GM23338 (cell line): ENCODE data around the gene PACS1. TPM values are rescaled to one million over a fixed set of nuclear protein-coding genes. Genes with fewer than 3 reads are reported as not detected.
A peak's percentile ranks its signal among the peaks of the same experiment; 100 is the strongest.

ENCODE experiments used
- ATAC-seq: fragments of 200-7000 bp; cut with Tn5 transposase; 3 replicates; pipeline ENCODE4 v1.9.1; 2020
- DNase-seq: peaks from one replicate; pipeline ENCODE4 v3.0.0-alpha.2; 2015; ENCODE audit warnings: low spot score
- H2AFZ ChIP-seq: fragments of 200-600 bp; sonication (generic); 2 replicates; pipeline ENCODE4 v1.8.0; 2016; ENCODE audit warnings: antibody characterized with exemption, mild to moderate bottlenecking, moderate library complexity
- H3F3A ChIP-seq: fragments of 200-600 bp; sonication (generic); replicated peaks from 2 replicates; pipeline ENCODE4 v1.8.0; 2017; ENCODE audit warnings: antibody characterized with exemption, mixed run types, low read depth
- H3K27ac ChIP-seq: fragments of 200-600 bp; sonication (generic); 2 replicates; pipeline ENCODE4 v1.6.1; 2016; ENCODE audit warnings: low read depth
- H3K27me3 ChIP-seq: fragments of 200-600 bp; sonication (generic); 2 replicates; pipeline ENCODE4 v1.8.0; 2016; ENCODE audit warnings: mild to moderate bottlenecking, mixed run types, moderate library complexity; ENCODE audit not compliant: insufficient read depth
- H3K36me3 ChIP-seq: fragments of 200-600 bp; sonication (generic); 2 replicates; pipeline ENCODE4 v1.8.0; 2016; ENCODE audit warnings: mild to moderate bottlenecking; ENCODE audit not compliant: insufficient read depth
- H3K4me1 ChIP-seq: fragments of 200-600 bp; sonication (generic); 2 replicates; pipeline ENCODE4 v1.8.0; 2016; ENCODE audit warnings: mild to moderate bottlenecking, moderate library complexity; ENCODE audit not compliant: insufficient read depth
- H3K4me2 ChIP-seq: fragments of 200-600 bp; sonication (generic); 2 replicates; pipeline ENCODE4 v1.7.1; 2017; ENCODE audit warnings: mixed run types
- H3K4me3 ChIP-seq: fragments of 200-600 bp; sonication (generic); 2 replicates; pipeline ENCODE4 v1.6.1; 2016; ENCODE audit warnings: mixed run types
- H3K79me2 ChIP-seq: fragments of 200-600 bp; sonication (generic); replicated peaks from 2 replicates; pipeline ENCODE4 v1.8.0; 2017; ENCODE audit warnings: mild to moderate bottlenecking; ENCODE audit not compliant: insufficient read depth
- H3K9me2 ChIP-seq: fragments of 200-600 bp; sonication (generic); 2 replicates; pipeline ENCODE4 v1.8.0; 2017; ENCODE audit not compliant: insufficient read depth
- H4K20me1 ChIP-seq: fragments of 200-600 bp; sonication (generic); replicated peaks from 2 replicates; pipeline ENCODE4 v1.8.0; 2017; ENCODE audit warnings: mild to moderate bottlenecking; ENCODE audit not compliant: insufficient read depth
- H3K27ac Mint-ChIP-seq: 2 replicates; pipeline ENCODE4 v1.8.0; 2020; ENCODE audit warnings: inconsistent platforms, mild to moderate bottlenecking, moderate library complexity, mixed read lengths
- H3K27me3 Mint-ChIP-seq: 3 replicates; pipeline ENCODE4 v1.8.0; 2022; ENCODE audit warnings: low read depth, mild to moderate bottlenecking, moderate library complexity, mixed read lengths, inconsistent platforms; ENCODE audit not compliant: insufficient read depth, poor library complexity
- H3K36me3 Mint-ChIP-seq: 3 replicates; pipeline ENCODE4 v1.8.0; 2021; ENCODE audit warnings: low read depth, mild to moderate bottlenecking, inconsistent platforms, moderate library complexity, mixed read lengths
- H3K4me1 Mint-ChIP-seq: 3 replicates; pipeline ENCODE4 v1.8.0; 2020; ENCODE audit warnings: mild to moderate bottlenecking, inconsistent platforms, mixed read lengths
- H3K4me3 Mint-ChIP-seq: 3 replicates; pipeline ENCODE4 v1.8.0; 2021; ENCODE audit warnings: moderate library complexity, mild to moderate bottlenecking, inconsistent platforms, mixed read lengths
- H3K9me3 Mint-ChIP-seq: 3 replicates; pipeline ENCODE4 v1.8.0; 2020; ENCODE audit warnings: moderate library complexity, mild to moderate bottlenecking, inconsistent platforms, mixed read lengths
- CREB1 ChIP-seq: fragments of 250-450 bp; sonication (Bioruptor Pico); IDR thresholded peaks from 2 replicates; pipeline ENCODE4 v1.5.0; 2020; ENCODE audit warnings: low read depth, mild to moderate bottlenecking, moderate library complexity
- EZH2 ChIP-seq: fragments of 200-600 bp; sonication (generic); IDR thresholded peaks from one replicate; pipeline ENCODE4 v1.8.0; 2017; ENCODE audit warnings: antibody characterized with exemption, mild to moderate bottlenecking, low read depth; ENCODE audit not compliant: unreplicated experiment
- EZH2phosphoT487 ChIP-seq: fragments of 200-600 bp; sonication (generic); IDR thresholded peaks from one replicate; pipeline ENCODE4 v1.8.1; 2018; ENCODE audit warnings: antibody characterized with exemption; ENCODE audit not compliant: unreplicated experiment
- JUNB ChIP-seq: IDR thresholded peaks from one replicate; pipeline ENCODE4 v1.6.1; 2016; ENCODE audit warnings: antibody characterized with exemption; ENCODE audit not compliant: unreplicated experiment
- NANOG ChIP-seq: IDR thresholded peaks from 2 replicates; pipeline ENCODE4 v1.6.1; 2016; ENCODE audit warnings: antibody characterized with exemption, borderline replicate concordance
- POLR2AphosphoS5 ChIP-seq: IDR thresholded peaks from 2 replicates; pipeline ENCODE4 v1.6.1; 2016; ENCODE audit warnings: antibody characterized with exemption, low read depth
- STAT1 ChIP-seq: IDR thresholded peaks from one replicate; pipeline ENCODE4 v1.6.1; 2016; ENCODE audit warnings: antibody characterized with exemption; ENCODE audit not compliant: unreplicated experiment
- ZNF331 ChIP-seq: fragments of 250-450 bp; sonication (Bioruptor Pico); IDR thresholded peaks from 2 replicates; pipeline ENCODE4 v1.5.0; 2020; ENCODE audit warnings: low read depth, mild to moderate bottlenecking, moderate library complexity
- polyA plus RNA-seq: library from polyadenylated mRNA; unstranded; fragments of >200 nt; fragmentation: Nextera tagmentation; extraction: Ambion mirVana; gene quantifications from 2 replicates; pipeline ENCODE4 v1.2.1, GENCODE V29; 2016
- total RNA-seq: library from RNA; depleted of rRNA; stranded (reverse); fragments of >200 nt; shearing (Covaris generic); gene quantifications from 2 replicates; pipeline ENCODE4 v1.2.3, GENCODE V29; 2014
- TF ChIP-seq, protein P1 (sequence below), 2 experiments: fragments of 200-600 bp in 1 of 2; sonication (generic) in 1 of 2; conservative IDR thresholded peaks; 2 replicates each; pipeline versions ENCODE4 v1.5.1 to v1.6.1; 2016 to 2017; ENCODE audit warnings: antibody characterized with exemption in 2 of 2, low read depth in 2 of 2, mild to moderate bottlenecking in 2 of 2, moderate library complexity in 1 of 2
- TF ChIP-seq, protein P2 (sequence below): IDR thresholded peaks from one replicate; pipeline ENCODE4 v1.6.1; 2018; ENCODE audit warnings: antibody characterized with exemption; ENCODE audit not compliant: unreplicated experiment
- TF ChIP-seq, protein P3 (sequence below): IDR thresholded peaks from 2 replicates; pipeline ENCODE4 v1.6.1; 2016; ENCODE audit warnings: antibody characterized with exemption
- TF ChIP-seq, protein P4 (sequence below): fragments of 250-450 bp; sonication (Bioruptor Pico); IDR thresholded peaks from 2 replicates; pipeline ENCODE4 v1.5.0; 2020; ENCODE audit warnings: mild to moderate bottlenecking, moderate library complexity

PACS1 gene
- total and polyA plus RNA-seq, 2 experiments from 2014 or later, result 8.0 to 37.5 TPM

DNA sequence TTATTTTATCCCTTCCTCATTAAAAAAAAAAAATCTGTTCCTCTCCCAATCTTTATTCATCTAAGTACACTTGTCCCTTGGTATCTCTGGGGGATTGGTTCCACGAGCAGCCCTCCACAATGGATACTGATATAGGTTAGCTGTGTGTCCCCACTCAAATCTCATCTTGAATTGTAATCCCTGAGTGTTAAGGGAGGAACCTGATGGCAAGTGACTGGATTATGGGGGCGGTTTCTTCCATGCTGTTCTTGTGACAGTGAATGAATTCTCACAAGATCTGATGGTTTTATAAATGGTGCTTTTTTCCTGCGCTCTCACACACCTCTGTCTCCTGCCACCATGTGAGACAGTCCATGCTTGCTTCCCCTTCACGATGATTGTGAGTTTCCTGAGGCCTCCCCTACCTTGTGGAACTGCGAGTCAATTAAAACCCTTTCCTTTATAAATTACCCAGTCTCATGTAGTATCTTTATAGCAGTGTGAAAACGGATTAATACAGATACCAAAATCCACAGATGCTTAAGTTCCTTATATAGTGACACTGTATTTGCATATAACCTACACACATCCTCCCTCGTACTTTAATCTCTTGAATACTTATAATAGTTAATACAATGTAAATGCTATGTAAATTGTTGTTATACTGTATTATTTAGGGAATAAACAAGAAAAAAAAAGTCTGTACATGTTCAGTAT lies 62.0 kb downstream of the PACS1 start:
- no peak overlapping the region for H3K4me3 ChIP-seq
- peaks cover 6% of the 10 kb centered on the region; the same call in 1 of the 2 replicates for H3F3A ChIP-seq
- ATAC-seq (no peak), DNase-seq (no peak)
- H3K79me2 ChIP-seq, result peaks cover 13% of the 10 kb centered on the region; the same call in 1 of the 2 replicates
- Mint-ChIP-seq H3K36me3 (no peaks in the 10 kb centered on the region), H3K27me3 (peaks cover 5% of the 10 kb centered on the region), H3K27ac (0 out of 2 replicates have a peak overlapping the region, but pooled peaks have one; percentile 28), H3K4me1 (peaks cover 38% of the 10 kb centered on the region), H3K9me3 (no peaks in the 10 kb centered on the region), H3K4me3 (no peak overlapping the region)
- no peaks in the 10 kb centered on the region for H3K36me3 ChIP-seq
- no peak overlapping the region for H3K27ac ChIP-seq
- H3K4me2 ChIP-seq, result no peak overlapping the region
- no peaks in the 10 kb centered on the region for H3K9me2 ChIP-seq
- no peak overlapping the region for H2AFZ ChIP-seq
- TF ChIP-seq, protein P1, sequence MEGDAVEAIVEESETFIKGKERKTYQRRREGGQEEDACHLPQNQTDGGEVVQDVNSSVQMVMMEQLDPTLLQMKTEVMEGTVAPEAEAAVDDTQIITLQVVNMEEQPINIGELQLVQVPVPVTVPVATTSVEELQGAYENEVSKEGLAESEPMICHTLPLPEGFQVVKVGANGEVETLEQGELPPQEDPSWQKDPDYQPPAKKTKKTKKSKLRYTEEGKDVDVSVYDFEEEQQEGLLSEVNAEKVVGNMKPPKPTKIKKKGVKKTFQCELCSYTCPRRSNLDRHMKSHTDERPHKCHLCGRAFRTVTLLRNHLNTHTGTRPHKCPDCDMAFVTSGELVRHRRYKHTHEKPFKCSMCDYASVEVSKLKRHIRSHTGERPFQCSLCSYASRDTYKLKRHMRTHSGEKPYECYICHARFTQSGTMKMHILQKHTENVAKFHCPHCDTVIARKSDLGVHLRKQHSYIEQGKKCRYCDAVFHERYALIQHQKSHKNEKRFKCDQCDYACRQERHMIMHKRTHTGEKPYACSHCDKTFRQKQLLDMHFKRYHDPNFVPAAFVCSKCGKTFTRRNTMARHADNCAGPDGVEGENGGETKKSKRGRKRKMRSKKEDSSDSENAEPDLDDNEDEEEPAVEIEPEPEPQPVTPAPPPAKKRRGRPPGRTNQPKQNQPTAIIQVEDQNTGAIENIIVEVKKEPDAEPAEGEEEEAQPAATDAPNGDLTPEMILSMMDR (conservative IDR thresholded peaks at IDR 0.05; ENCODE audit: low read depth in 2 of 2), result no peak
- no peak for TF ChIP-seq ZNF331
- no peak for TF ChIP-seq NANOG
- TF ChIP-seq EZH2, result no peak
- TF ChIP-seq, protein P2, sequence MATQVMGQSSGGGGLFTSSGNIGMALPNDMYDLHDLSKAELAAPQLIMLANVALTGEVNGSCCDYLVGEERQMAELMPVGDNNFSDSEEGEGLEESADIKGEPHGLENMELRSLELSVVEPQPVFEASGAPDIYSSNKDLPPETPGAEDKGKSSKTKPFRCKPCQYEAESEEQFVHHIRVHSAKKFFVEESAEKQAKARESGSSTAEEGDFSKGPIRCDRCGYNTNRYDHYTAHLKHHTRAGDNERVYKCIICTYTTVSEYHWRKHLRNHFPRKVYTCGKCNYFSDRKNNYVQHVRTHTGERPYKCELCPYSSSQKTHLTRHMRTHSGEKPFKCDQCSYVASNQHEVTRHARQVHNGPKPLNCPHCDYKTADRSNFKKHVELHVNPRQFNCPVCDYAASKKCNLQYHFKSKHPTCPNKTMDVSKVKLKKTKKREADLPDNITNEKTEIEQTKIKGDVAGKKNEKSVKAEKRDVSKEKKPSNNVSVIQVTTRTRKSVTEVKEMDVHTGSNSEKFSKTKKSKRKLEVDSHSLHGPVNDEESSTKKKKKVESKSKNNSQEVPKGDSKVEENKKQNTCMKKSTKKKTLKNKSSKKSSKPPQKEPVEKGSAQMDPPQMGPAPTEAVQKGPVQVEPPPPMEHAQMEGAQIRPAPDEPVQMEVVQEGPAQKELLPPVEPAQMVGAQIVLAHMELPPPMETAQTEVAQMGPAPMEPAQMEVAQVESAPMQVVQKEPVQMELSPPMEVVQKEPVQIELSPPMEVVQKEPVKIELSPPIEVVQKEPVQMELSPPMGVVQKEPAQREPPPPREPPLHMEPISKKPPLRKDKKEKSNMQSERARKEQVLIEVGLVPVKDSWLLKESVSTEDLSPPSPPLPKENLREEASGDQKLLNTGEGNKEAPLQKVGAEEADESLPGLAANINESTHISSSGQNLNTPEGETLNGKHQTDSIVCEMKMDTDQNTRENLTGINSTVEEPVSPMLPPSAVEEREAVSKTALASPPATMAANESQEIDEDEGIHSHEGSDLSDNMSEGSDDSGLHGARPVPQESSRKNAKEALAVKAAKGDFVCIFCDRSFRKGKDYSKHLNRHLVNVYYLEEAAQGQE, result no peak
- TF ChIP-seq, protein P3, sequence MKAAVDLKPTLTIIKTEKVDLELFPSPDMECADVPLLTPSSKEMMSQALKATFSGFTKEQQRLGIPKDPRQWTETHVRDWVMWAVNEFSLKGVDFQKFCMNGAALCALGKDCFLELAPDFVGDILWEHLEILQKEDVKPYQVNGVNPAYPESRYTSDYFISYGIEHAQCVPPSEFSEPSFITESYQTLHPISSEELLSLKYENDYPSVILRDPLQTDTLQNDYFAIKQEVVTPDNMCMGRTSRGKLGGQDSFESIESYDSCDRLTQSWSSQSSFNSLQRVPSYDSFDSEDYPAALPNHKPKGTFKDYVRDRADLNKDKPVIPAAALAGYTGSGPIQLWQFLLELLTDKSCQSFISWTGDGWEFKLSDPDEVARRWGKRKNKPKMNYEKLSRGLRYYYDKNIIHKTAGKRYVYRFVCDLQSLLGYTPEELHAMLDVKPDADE, result no peak
- no peak for TF ChIP-seq JUNB
- no peak for TF ChIP-seq POLR2AphosphoS5
- no peak for TF ChIP-seq CREB1
- TF ChIP-seq, protein P4, sequence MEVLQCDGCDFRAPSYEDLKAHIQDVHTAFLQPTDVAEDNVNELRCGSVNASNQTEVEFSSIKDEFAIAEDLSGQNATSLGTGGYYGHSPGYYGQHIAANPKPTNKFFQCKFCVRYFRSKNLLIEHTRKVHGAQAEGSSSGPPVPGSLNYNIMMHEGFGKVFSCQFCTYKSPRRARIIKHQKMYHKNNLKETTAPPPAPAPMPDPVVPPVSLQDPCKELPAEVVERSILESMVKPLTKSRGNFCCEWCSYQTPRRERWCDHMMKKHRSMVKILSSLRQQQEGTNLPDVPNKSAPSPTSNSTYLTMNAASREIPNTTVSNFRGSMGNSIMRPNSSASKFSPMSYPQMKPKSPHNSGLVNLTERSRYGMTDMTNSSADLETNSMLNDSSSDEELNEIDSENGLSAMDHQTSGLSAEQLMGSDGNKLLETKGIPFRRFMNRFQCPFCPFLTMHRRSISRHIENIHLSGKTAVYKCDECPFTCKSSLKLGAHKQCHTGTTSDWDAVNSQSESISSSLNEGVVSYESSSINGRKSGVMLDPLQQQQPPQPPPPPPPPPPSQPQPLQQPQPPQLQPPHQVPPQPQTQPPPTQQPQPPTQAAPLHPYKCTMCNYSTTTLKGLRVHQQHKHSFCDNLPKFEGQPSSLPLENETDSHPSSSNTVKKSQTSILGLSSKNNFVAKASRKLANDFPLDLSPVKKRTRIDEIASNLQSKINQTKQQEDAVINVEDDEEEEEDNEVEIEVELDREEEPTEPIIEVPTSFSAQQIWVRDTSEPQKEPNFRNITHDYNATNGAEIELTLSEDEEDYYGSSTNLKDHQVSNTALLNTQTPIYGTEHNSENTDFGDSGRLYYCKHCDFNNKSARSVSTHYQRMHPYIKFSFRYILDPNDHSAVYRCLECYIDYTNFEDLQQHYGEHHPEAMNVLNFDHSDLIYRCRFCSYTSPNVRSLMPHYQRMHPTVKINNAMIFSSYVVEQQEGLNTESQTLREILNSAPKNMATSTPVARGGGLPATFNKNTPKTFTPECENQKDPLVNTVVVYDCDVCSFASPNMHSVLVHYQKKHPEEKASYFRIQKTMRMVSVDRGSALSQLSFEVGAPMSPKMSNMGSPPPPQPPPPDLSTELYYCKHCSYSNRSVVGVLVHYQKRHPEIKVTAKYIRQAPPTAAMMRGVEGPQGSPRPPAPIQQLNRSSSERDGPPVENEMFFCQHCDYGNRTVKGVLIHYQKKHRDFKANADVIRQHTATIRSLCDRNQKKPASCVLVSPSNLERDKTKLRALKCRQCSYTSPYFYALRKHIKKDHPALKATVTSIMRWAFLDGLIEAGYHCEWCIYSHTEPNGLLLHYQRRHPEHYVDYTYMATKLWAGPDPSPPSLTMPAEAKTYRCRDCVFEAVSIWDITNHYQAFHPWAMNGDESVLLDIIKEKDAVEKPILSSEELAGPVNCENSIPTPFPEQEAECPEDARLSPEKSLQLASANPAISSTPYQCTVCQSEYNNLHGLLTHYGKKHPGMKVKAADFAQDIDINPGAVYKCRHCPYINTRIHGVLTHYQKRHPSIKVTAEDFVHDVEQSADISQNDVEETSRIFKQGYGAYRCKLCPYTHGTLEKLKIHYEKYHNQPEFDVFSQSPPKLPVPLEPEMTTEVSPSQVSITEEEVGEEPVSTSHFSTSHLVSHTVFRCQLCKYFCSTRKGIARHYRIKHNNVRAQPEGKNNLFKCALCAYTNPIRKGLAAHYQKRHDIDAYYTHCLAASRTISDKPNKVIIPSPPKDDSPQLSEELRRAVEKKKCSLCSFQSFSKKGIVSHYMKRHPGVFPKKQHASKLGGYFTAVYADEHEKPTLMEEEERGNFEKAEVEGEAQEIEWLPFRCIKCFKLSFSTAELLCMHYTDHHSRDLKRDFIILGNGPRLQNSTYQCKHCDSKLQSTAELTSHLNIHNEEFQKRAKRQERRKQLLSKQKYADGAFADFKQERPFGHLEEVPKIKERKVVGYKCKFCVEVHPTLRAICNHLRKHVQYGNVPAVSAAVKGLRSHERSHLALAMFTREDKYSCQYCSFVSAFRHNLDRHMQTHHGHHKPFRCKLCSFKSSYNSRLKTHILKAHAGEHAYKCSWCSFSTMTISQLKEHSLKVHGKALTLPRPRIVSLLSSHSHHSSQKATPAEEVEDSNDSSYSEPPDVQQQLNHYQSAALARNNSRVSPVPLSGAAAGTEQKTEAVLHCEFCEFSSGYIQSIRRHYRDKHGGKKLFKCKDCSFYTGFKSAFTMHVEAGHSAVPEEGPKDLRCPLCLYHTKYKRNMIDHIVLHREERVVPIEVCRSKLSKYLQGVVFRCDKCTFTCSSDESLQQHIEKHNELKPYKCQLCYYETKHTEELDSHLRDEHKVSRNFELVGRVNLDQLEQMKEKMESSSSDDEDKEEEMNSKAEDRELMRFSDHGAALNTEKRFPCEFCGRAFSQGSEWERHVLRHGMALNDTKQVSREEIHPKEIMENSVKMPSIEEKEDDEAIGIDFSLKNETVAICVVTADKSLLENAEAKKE (CRISPR knock-in tag), result no peak
- no peak for TF ChIP-seq STAT1
- TF ChIP-seq EZH2phosphoT487, result no peak
- no peaks in the 10 kb centered on the region for H4K20me1 ChIP-seq
- H3K4me1 ChIP-seq, result peaks cover 24% of the 10 kb centered on the region
- no peaks in the 10 kb centered on the region for H3K27me3 ChIP-seq
